OCI-M1 (cell line): ENCODE results near the gene DEPDC1B.
"Not testable (repeated sequence)": the region's sequence is repeated elsewhere in the genome, so short reads cannot be mapped to it uniquely, and the experiment has no call there.

Source experiments
- DNase-seq: peaks from one replicate; lab custom pipeline; 2025; lab: John Stamatoyannopoulos, UW

DEPDC1B gene

DNA sequence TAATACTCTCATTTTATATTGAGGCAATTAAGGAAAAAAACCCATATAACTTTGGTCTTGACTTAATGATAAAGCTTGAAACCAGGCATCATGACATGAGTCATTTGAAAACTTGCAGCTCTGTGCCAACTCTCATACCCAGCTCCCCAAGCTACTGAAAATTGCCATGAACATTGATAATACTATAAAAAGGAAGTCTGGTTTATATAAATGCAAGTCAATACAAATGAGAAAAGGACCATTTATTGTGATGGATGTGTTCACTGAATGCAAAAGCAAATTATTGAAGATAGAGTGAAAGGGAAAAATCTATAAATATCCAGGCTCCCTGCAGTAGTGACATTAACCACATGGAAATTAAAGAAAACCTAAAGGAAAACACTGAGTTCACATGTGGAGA lies 116.3 kb downstream of the DEPDC1B start:
- no peak for DNase-seq

DNA sequence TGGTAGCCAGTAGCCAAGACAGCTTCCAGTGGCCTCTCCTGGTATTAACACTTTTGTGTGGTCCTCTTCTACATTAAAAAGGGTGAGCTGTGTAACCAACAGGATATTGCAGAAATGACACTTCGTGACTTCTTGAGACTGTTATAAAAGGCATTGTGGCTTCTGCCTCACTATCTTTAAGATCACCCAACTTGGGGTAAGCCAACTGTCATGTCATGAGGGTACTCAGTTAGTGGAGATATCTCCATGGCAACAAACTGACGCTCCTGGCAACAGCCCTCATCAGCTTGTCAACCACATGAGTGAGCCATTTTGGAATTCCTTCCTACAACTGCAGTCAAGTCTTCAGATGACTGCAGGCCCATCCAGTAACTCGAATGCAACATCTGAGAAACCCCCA lies 121.7 kb downstream of the DEPDC1B start:
- peak; percentile 76 for DNase-seq

DNA sequence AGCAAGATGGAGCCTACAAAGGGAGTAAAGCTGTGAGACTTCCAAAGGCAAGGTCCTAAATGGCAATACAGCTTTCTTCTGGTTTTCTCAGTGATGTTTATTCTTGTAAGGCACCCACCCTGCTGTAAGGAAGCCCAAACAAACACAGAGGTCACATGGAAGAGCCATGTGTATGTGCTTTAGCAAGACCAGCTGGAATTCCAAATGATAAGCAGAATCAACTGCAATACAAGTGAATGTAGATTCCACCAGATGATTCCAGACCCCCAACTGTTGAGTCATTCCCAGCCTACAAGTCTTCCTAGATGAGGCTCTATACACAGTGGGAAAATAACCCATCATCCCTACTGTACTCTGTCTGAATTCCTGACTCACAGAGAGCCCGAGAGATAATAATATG lies 122.8 kb downstream of the DEPDC1B start:
- no peak for DNase-seq

DNA sequence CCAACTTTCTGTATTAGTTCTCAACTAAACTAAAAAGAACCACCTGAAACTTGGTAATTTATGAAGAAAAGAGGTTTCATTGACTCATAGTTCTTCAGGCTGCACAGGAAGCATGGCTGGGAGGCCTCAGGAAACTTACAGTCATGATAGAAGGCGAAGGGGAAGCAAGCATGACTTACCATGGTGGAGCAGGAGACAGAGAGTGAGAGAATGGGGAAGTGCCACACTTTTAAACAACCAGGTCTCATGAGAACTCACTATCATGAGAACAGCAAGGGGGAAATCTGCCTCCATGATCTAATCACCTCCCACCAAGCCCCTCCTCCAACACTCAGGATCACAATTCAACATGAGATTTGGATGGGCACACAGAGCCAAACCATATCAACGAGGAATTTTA lies 123.5 kb downstream of the DEPDC1B start:
- DNase-seq, result peak; percentile 30

DNA sequence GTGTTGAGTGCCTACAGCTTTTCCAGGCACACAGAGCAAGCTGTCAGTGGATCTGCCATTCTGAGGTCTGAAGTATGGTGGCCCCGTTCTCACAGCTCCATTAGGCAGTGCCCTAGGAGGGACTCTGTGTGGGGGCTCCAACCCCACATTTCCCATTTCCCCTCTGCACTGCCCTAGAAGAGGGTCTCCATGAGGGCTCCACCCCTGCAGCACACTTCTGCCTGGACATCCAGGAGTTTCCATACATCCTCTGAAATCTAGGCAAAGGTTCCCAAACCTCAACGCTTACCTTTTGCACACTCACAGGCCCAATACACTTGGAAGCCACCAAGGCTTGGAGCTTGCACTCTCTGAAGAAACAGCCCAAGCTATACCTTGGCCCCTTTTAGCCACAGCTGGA lies 131.3 kb downstream of the DEPDC1B start:
- peak; percentile 5 for DNase-seq

DNA sequence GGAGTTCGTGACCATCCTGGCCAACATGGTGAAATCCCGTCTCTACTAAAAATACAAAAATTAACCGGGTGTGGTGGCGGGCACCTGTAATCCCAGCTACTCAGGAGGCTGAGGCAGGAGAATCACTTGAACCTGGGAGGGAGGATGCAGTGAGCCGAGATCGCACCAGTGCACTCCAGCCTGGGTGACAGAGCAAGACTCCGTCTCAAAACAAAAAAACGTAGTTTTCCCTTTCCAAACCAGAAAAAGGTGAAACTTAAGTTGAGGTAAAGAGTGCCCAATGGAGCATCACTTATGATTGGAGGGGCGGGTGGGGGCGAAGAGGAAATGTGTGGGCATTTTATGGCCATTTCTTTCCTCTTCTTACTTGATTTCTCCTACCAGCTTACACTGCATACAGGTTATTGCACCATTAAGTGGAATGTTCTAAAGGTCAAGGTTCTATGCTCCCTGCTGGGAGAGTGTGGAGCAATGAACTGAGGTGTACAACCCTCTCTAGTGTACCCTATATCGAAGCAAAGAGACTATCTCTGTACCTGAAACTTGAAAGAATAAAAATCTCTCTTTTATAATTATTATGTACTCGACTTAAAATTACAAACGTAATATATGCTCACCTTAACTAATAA lies 136.2 kb downstream of the DEPDC1B start:
- no peak for DNase-seq

DNA sequence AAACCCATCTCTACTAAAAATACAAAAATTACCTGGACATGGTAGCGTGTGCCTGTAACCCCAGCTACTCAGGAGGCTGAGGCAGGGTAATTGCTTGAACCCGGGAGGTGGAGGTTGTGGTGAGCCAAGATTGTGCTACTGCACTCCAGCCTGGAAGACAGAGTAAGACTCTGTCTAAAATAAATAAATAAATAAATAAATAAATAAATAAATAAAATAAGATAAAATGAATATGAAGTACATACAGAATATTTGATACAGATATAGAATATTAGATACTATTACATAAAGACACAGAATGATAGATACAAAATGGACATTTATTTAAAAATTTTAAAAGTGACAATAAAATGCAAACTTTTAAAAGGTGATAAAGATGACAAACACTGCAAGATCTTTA lies 146.7 kb downstream of the DEPDC1B start:
- DNase-seq, result not testable (repeated sequence)

DNA sequence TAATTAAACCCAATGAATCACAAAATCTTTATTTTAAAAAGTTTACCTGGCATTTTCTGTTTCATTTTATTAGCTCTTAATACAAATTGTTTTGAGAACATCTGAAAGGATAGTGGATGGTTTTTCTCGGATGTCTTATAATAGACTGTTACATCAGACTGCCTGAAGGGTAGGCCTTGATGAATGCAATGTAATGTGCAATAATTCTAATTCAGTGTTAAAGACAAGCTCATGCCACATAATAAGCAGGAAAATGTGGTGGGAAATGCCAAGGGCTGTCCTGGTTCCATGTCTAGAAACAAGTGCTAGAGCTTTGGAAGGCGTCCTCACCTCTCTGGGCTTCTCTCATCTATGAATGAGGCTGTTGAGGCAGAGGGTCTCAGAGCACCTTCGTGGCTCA lies 148.1 kb downstream of the DEPDC1B start:
- DNase-seq, result no peak

DNA sequence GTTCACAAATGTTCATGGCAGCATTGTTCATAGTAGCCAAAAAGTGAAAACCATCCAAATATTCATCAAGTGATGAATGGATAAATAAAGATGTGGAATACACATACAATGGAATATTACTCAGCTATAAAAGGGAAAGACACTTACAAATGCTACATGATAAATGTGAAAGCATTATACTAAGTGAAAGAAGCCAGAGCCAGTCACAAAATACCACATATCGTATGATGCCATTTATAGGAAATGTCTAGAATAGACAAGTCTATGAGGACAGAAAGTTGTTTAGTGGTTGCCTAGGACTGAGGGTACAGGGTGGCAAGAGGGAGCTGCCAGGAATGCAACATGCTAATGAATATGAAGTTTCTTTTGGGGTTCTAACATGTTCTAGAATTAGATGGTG lies 148.7 kb downstream of the DEPDC1B start:
- no peak for DNase-seq

DNA sequence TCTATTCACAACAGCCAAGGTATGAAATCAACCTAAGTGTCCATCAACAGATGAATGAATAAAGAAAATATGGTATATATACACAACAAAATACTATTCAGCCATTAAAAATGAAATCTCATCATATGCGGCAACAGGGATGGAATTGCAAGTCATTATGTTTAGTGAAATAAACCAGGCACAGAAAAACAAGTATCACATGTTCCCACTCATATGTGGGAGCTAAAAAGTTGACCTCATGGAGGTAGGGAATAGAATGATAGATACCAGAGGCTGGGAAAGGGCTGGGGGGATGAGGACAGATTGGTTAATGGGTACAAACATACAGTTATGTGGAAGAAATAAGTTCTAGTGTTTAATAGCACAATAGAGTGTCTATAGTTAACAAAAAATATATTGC lies 149.7 kb downstream of the DEPDC1B start:
- no peak for DNase-seq

DNA sequence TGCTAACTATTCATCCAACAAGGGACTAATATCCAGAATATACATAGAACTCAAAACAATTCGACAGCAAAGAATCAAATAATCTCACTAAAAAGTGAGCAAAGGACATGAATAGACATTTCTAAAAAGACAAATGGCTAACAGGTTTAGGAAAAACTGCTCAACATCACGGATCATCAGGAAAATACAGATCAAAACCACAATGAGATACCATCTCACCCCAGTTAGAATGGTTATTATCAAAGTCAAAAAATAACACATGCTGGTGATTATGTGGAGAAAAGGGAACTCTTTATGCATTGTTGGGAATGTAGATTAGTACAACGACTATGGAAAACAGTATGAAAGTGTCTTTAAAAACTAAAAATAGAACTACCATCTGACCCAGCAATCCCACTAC lies 150.1 kb downstream of the DEPDC1B start:
- no peak for DNase-seq
